Activated CD4-positive, alpha-beta T cell treated with anti-CD3 and anti-CD28 coated beads for 4 hours (primary cell): Measurements from ENCODE around the gene LINC01488.

Source experiments
- DNase-seq, 2 donors: peaks; one replicate each; pipeline ENCODE4 v3.0.0-alpha.2; 2020

LINC01488 gene

DNA sequence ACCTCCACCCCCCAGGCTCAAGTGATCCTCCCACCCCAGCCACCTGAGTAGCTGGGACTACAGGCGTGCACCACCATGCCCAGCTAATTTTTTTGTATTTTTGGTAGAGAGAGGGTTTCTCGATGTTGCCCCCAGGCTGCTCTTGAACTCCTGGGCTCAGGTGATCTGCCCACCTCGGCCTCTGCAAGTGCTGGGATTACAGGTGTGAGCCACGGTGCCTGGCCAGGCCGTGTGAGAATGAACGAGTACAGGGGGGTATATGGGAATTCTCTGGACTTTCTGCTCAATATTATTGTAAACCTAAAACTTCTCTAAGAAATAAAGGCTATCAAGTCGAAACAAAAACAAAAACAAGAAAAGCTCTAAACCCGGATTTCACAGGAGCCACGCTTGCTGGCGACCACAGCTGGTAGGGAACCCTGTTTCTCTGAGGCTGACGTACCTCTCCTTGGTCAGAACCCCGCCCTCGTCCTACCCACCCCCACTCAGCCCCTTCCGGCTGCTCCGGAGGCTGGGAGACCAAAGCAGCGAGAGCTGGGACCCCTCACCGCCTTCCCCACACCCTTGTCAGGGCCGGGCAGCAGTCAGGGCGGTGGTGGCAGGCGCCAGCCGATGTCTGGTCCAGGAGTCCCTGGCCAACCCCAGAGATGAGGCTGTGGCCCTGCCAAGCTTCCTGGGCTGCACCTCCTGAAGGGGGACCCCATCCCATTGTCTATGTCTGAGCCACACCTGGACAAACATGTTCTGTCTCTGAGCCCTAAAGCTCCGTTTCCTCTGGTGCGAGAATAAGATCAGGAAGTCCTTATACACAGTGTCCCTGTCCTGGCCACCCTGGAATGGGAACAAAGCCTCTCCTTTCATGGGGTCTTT, 52.1 kb downstream of the LINC01488 start:
- DNase-seq: no peak

GRCh38 chr11:69534166-69534530, 52.7 kb downstream of the LINC01488 start:
- DNase-seq: no peak

GRCh38 chr11:69535908-69536307, 54.4 kb downstream of the LINC01488 start:
- DNase-seq: no peak

GRCh38 chr11:69536406-69536805, 54.9 kb downstream of the LINC01488 start:
- no peak for DNase-seq

- DNase-seq: no peak
Observed at GRCh38 chr11:69537126-69537525, 55.7 kb downstream of the LINC01488 start.

- no peak for DNase-seq
Observed at GRCh38 chr11:69537855-69538640, 56.6 kb downstream of the LINC01488 start.

- DNase-seq: no peak
Observed at GRCh38 chr11:69538854-69539253, 57.4 kb downstream of the LINC01488 start.

- DNase-seq: no peak
Observed at GRCh38 chr11:69539416-69540117, 58.1 kb downstream of the LINC01488 start.

GRCh38 chr11:69540118-69541000, 58.9 kb downstream of the LINC01488 start:
- DNase-seq: no peak

DNA sequence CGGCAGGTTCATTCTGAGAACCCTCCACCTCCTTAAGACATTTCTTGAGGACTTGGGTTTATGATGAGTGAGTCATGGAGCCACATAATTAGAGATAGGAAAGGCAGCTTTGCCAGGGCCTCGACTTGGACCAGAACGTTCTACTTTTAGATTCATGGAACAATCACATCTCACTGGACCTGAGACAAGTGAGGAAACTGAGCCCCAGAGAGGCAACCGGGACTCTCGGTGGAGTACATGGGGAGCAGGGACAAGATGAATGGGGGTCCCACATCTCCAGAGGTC, 59.5 kb downstream of the LINC01488 start:
- DNase-seq: no peak

DNA sequence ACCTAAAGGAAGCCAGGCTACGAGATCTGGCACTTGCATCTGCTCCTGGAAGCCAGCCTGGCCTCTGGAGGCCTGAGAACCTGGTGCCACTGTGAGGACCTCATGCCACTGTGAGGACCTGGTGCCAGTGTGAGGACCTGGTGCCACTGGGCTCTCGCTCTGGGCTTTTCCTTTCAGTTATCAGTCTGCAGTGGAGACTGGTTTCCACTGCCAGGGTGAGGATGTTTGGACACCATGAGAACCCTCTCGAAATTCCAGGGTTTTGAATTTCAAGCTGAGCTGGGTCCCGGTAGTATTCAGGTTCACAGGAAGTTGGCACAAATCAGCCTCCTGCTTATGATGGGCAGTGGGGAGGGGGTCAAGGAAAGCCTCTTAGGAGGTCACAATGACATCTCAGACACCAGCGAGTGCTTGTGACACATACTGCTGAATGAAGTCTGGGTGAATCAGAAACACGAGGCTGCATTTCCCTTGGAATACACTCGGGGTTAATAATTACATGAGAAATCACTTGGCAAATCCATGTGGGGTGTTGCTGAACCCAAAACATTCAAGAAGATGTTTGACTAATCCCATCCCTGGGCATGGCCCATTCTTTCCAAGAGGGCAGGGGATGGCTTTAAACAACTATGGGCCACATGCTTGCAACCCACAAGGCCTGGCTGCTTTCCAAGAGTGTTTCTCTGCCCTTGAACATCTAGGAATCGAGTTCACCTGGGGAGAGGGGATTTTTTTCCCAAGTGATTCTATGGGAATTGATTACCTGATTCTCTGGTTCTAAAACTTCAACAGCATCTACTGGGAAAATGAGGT, 60.2 kb downstream of the LINC01488 start:
- DNase-seq: no peak

GRCh38 chr11:69542314-69543168, 61.1 kb downstream of the LINC01488 start:
- DNase-seq: no peak
